ENCODE results near the gene CFI. TPM values are rescaled to one million over a fixed set of nuclear protein-coding genes. Genes with fewer than 3 reads are reported as not detected.

The CFI gene
- total and polyA plus RNA-seq, 9 of the 15 experiments (the other 6 are each of a cell fraction or from before 2014, with no cell fraction given) = 0.30 to 8.4 (median 0.95) TPM

GRCh38 chr4:109810552-109811387, 9.0 kb upstream of the CFI start (continued):
- TF ChIP-seq CHAMP1 (IDR thresholded peaks at IDR 0.05) = peak; percentile 73
- no peak; the same call in 1 of the 2 replicates for TF ChIP-seq CEBPG (CRISPR knock-in tag; IDR thresholded peaks at IDR 0.05)
- TF ChIP-seq CEBPG (tag; conservative IDR thresholded peaks at IDR 0.05 in 1 of 2, IDR thresholded peaks at IDR 0.05 in 1 of 2) = no peak
- TF ChIP-seq NR2C1 (IDR thresholded peaks at IDR 0.05) = peak; percentile 43; the same call in 1 of the 2 replicates
- TF ChIP-seq NR2C1 (tag; IDR thresholded peaks at IDR 0.05) = peak; percentile 39; the same call in 1 of the 2 replicates
- peak; percentile 81; the same call in 1 of the 2 replicates for TF ChIP-seq MITF (IDR thresholded peaks at IDR 0.05)
- no peak for TF ChIP-seq NCOA2 (IDR thresholded peaks at IDR 0.05; ENCODE audit: partially characterized antibody in 2 of 2)
- no peak for TF ChIP-seq ATF2 (CRISPR knock-in tag; IDR thresholded peaks at IDR 0.05)
- TF ChIP-seq MLLT1 (IDR thresholded peaks at IDR 0.05) = peak; percentile 37 to 50; a peak in 1 of 4 replicates
- peak; percentile 53 for TF ChIP-seq REST (IDR thresholded peaks at IDR 0.05; ENCODE audit: borderline replicate concordance)
- no peak for TF ChIP-seq REST (CRISPR knock-in tag; IDR thresholded peaks at IDR 0.05; ENCODE audit: low read depth)

Measured in K562 (cell line).